GM10248 (cell line): ENCODE results near the gene ESR1.
"Not testable (repeated sequence)": the region's sequence is repeated elsewhere in the genome, so short reads cannot be mapped to it uniquely, and the experiment has no call there.

Source experiments
- CTCF ChIA-PET: fragments of 300-600 bp; sonication (Branson Sonifier 250); formaldehyde crosslinking; extraction: SDS; loops from one replicate; lab custom pipeline; 2021; ENCODE audit warnings: antibody characterized with exemption; lab: Yijun Ruan, JAX
- POLR2A ChIA-PET: fragments of 350-650 bp; sonication (Branson Sonifier 250); formaldehyde crosslinking; extraction: SDS; loops from one replicate; lab custom pipeline; 2020; ENCODE audit warnings: antibody characterized with exemption; lab: Yijun Ruan, JAX
- DNase-seq: peaks from one replicate; pipeline ENCODE4 v3.0.0; 2012; ENCODE audit errors: extremely low spot score
- TF ChIP-seq, protein P1 (sequence below): IDR thresholded peaks from 2 replicates; pipeline ENCODE4 v1.5.1; 2012; ENCODE audit warnings: mild to moderate bottlenecking, low read depth; ENCODE audit errors: extremely low read depth, missing control alignments, control extremely low read depth

The ESR1 gene

DNA sequence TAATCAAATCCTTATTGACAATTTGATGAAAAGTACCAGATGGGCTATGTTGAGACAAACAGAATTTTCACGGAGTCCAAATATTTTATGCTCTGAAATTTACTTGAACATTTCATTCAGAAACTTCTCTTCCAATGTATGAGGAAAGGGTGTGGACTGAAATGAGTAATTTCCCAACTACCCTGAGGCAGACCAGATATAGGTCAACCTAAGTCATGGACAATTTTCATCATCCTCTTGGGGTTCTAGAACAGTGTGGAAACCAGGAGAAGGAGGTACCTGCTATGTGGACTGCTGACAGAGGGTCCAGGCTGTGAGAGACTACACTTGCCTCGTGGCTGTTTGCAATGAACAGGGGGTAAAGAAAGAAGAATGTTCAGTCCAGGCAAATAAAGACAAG is 323.0 kb downstream of the ESR1 start:
- POLR2A ChIA-PET: no interaction called here
- CTCF ChIA-PET: no interaction called here
- TF ChIP-seq, protein P1, sequence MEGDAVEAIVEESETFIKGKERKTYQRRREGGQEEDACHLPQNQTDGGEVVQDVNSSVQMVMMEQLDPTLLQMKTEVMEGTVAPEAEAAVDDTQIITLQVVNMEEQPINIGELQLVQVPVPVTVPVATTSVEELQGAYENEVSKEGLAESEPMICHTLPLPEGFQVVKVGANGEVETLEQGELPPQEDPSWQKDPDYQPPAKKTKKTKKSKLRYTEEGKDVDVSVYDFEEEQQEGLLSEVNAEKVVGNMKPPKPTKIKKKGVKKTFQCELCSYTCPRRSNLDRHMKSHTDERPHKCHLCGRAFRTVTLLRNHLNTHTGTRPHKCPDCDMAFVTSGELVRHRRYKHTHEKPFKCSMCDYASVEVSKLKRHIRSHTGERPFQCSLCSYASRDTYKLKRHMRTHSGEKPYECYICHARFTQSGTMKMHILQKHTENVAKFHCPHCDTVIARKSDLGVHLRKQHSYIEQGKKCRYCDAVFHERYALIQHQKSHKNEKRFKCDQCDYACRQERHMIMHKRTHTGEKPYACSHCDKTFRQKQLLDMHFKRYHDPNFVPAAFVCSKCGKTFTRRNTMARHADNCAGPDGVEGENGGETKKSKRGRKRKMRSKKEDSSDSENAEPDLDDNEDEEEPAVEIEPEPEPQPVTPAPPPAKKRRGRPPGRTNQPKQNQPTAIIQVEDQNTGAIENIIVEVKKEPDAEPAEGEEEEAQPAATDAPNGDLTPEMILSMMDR: no peak
- DNase-seq: no peak

DNA sequence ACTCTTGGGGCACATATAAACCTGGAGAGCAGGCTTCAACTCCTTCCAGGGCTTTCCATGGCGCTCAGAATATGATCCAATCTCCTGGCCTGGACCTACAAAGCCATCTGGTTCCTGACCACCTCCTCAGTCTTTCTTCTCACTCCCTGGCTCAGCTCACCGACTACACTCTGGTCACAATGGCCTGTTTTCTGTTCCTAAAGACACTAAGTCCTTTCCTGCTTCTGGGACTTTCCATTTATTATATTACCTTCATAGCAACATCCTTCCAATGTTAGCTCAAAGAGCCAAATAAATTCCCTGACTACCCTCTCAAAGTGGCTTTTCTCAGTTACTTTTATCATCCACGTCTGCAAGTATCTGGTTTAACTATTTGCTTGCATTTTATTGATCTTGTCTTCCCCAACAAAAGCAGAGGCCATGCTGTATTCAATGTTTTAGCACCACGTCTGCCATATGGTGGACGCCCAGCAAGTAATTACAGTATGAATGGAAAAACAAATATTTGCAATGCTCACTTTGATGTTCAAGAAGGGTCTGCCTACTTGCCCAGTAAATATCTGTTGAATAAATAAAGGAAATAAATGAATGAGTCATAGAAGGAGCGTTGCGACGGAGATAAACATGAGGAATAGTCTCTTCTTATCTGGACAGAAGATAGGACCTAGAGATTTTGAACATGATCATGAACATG is 328.4 kb downstream of the ESR1 start:
- DNase-seq: no peak
- CTCF ChIA-PET: interaction anchor here (0.8 to 2.6 kb wide), 3 partner anchors 11 to 84 kb away, joined by 3 to 12 read pairs (median 4); no protein-coding TSS in a partner anchor

DNA sequence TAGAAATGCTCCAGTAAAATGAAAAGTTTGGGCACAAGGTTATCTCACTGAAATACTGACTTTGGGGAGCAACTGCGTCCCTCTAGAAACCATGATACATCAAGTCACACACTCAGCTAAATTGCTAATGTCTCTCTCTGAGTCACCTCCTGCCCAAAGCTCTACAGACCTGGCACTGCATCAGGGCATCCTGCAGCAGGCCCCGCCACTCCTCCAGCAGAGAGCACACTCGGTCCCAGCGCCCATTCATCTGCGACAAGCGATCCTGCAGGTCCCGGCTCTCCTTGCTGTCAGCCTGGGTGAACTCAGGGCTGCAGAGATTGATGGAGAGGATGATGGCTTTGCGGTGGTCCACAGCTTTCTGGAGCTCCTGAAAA is 329.0 kb downstream of the ESR1 start:
- TF ChIP-seq, protein P1: no peak
- CTCF ChIA-PET: interaction anchor here (0.7 to 2.6 kb wide), 3 partner anchors 8 to 84 kb away, joined by 3 to 12 read pairs (median 4); no protein-coding TSS in a partner anchor
- POLR2A ChIA-PET: no interaction called here
- DNase-seq: no peak

More for the DNA sequence above, 328.4 kb downstream of the ESR1 start:
- TF ChIP-seq, protein P1: no peak
- POLR2A ChIA-PET: no interaction called here

DNA sequence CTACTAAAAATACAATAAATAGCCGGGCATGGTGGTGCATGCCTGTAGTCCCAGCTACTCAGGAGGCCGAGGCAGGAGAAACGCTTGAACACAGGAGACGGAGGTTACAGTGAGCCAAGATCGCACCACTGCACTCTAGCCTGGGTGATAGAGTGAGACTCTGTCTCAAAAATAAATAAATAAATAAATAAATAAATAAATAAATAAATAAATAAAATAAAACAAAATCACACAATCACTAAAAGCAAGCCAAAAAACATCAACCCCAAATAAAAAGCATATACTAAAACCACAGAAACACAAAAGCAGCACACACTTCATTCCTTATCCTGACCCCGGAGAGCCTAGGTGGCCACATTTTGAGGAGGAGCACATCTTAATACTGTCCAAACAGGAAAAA is 330.9 kb downstream of the ESR1 start:
- CTCF ChIA-PET: interaction anchor here (1.6 to 2.6 kb wide), 2 partner anchors 13 to 15 kb away, joined by 6 to 12 read pairs; no protein-coding TSS in a partner anchor
- DNase-seq, POLR2A ChIA-PET: not testable (repeated sequence)

DNA sequence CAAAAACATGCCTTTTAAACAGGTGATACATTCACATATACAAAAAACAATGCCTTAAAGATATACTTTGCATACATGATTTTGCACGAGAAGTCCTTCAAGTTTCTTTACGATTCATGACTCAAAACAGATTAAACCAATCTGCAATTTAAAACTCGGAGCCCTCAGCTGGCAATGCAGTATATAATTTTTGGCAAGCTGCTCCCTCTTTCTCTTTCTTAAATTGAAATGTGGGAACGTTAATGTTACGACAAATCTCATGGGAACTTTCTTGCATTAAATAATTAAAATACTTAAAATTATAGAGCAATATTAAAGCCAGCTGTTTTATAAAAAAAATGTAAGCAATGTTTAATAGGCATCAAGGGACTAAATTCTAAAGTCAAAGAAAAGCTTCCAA is 334.6 kb downstream of the ESR1 start:
- TF ChIP-seq, protein P1: no peak
- no peak for DNase-seq
- CTCF ChIA-PET: no interaction called here
- POLR2A ChIA-PET: no interaction called here

DNA sequence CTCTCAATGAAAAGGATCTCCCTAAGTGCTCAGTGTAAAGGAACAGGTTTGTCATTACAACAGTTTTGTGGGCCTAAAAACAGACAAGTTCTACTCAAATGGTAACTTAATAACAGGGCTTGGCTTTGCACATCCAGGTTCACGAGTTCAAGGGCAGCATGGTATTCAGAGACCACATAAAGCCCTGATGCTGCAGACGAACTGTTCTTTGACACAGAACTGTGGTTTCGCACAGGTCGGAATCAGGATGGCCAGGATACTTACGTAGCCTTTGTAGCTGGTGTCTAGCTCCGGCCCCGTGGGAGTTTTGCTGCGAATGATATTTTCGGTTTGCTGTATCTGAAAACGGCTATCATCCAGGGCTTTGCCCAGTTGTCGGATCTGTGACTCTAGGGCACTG is 335.9 kb downstream of the ESR1 start:
- CTCF ChIA-PET: interaction anchor here (1.0 to 2.2 kb wide), 4 partner anchors 10 to 30 kb away, joined by 3 to 9 read pairs (median 5); no protein-coding TSS in a partner anchor
- TF ChIP-seq, protein P1: no peak
- DNase-seq: no peak
- POLR2A ChIA-PET: no interaction called here

DNA sequence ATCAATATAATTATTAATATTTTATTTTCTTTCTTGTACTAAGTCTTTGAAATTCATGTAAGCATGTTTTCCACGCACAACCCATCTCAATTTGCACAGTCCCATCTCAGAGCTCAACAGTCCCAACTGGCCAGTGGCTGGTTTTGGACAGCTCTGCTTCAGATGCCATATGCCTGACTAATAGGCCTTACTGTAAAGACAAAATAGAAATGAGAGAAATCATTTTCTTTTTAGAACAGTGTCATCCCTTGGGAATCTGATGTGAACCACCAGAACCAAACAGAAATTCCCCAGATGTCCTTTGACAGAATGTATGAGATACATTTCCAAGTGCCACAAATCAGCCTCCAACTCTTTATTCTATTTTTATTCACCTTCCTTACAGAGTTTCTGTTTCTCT is 338.9 kb downstream of the ESR1 start:
- CTCF ChIA-PET: interaction anchor here (1.7 kb wide), 1 partner anchor 381 kb away, joined by 3 read pairs; no protein-coding TSS in a partner anchor
- DNase-seq: no peak
- TF ChIP-seq, protein P1: no peak
- POLR2A ChIA-PET: no interaction called here
